ENCODE data around the gene LMNTD2.

- TF ChIP-seq CTCF (IDR thresholded peaks at IDR 0.05) (no peak), EZH2 (IDR thresholded peaks at IDR 0.05) (no peak)
Measured at GRCh38 chr11:565921-566509, 5.5 kb upstream of the LMNTD2 start.

Data from neural progenitor cell (in vitro differentiated cells).